KOPT-K1 (cell line): ENCODE data around the gene STX12.
A peak's percentile ranks its signal among the peaks of the same experiment; 100 is the strongest.
"Not testable (repeated sequence)": the region's sequence is repeated elsewhere in the genome, so short reads cannot be mapped to it uniquely, and the experiment has no call there.

ENCODE experiments used
- H3K27ac ChIP-seq: fragments of 200-600 bp; sonication (generic); 2 replicates; pipeline ENCODE4 v1.5.1; 2016; ENCODE audit warnings: antibody characterized with exemption, mild to moderate bottlenecking, low read depth, low read length; ENCODE audit not compliant: poor library complexity, severe bottlenecking
- H3K36me3 ChIP-seq: fragments of 200-600 bp; sonication (generic); 2 replicates; pipeline ENCODE4 v1.5.1; 2017; ENCODE audit warnings: antibody characterized with exemption, mild to moderate bottlenecking, low read length, moderate library complexity; ENCODE audit not compliant: insufficient read depth
- H3K9me3 ChIP-seq: fragments of 200-600 bp; sonication (generic); 2 replicates; pipeline ENCODE4 v1.5.1; 2017; ENCODE audit warnings: antibody characterized with exemption, low read length, mild to moderate bottlenecking; ENCODE audit not compliant: insufficient read depth, poor library complexity, severe bottlenecking

The STX12 gene

DNA sequence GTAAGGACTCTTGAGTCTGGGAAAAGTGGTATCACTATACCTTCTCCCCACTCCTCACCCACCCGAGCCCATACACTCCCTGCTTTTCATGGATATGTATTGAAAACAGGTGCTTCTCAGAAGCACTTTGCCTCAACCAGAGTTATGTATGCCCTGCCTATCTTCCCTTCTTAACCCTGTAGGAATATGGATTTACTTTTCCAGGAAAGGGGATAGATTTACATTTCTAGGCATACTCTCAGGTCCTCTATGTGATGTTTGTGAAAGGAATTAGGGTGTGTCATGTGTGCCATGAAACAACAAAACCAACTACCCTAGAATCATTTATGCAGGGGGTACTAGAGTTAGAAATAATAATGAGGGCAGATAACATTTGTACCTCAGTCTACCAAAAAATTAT lies 11.0 kb upstream of the STX12 start:
- peaks cover 39% of the 10 kb centered on the region for H3K36me3 ChIP-seq
- H3K9me3 ChIP-seq: no peaks in the 10 kb centered on the region
- no peak overlapping the region for H3K27ac ChIP-seq

DNA sequence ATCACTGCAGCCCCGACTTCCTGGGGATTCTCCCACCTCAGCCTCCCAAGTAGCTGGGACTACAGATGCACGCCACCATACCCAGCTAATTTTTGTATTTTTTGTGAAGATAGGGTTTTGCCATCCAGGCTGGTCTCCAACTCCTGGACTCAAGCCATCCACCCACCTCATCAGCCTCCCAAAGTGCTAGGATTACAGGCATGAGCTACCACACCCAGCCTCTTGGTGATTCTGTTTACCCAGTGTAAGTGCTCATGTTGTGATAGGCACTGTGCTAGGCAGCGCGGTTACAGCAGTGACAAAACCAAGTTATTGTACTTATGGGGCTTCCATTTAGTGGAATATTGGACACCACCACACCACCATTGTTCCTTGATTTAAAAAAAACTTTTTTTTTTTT lies 9.7 kb upstream of the STX12 start:
- no peaks in the 10 kb centered on the region for H3K9me3 ChIP-seq
- H3K36me3 ChIP-seq: peaks cover 28% of the 10 kb centered on the region

DNA sequence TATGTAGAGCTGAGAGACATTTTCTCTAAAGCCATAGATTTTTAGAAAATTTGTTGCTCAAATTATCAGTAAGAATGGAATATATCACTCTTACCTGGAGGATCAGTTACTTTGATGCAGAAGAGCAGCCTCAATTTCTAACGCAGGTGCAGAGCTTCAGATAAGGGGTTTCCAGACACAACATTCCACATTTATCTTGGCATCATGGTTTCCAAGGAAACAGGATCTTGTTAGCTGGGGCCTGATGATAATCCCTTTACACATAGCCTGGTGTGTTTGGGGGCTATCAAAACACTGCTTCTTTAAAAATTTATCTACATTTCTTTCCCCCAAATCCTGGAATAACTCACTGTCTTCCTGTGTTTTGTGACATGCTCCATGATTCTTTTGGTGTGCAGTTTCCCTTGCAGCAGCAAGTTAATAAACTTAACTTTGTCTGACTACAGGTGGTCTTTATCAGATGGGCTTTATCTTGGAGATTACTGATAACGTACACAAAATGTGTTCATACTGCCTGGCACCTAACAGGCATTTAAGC lies 2.7 kb upstream of the STX12 start:
- Histone ChIP-seq H3K9me3 (no peaks in the 10 kb centered on the region), H3K36me3 (0 out of 2 replicates have a peak, but pooled peaks cover 2% of the 10 kb centered on the region), H3K27ac (no peak overlapping the region)

More for the DNA sequence above, 9.7 kb upstream of the STX12 start:
- no peak overlapping the region for H3K27ac ChIP-seq

DNA sequence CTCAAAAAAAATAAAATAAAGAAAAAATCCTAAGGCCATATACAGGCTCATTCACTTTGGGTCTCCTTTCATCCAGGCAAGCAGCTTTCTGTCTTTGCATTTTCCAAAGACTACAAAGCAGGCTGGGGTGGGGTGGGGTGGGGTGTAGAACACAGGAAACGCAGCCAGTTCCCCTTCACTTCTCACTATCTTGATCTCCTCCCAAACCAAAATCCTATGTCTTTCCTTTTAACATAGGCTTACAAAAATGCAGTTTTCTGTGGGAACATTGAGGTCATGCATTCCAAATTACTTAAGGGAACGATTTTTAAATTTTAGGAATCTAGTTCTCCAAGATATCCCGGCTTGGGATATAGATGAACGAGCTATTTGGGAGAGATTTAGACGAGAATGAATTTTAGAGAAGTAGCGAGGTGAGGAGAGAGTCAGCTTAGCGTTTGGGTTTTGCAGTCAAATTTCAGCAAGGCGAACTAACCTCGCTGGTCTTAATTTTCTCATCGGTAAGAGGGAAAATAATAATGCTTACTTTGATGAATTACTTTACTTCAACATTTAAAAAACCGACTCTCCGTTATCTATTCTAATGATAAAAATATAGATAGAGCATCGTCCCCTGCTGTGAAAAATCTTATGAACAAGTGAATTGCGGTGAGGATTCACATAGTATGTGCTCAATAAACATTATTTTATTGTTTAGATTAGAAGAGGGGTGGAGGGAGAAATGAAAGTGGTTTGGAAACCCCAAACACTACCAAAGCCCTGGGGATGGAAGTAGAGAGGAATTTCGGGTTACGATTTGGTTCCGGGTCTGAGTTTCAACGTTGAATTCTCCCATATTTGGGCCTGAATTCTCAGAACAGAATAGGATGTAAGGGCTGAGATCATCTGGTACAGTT lies 735 bp upstream of the STX12 start:
- Histone ChIP-seq H3K9me3 (no peaks in the 10 kb centered on the region), H3K27ac (peak overlapping the region; percentile 61), H3K36me3 (peaks cover 13% of the 10 kb centered on the region; the same call in 1 of the 2 replicates)

DNA sequence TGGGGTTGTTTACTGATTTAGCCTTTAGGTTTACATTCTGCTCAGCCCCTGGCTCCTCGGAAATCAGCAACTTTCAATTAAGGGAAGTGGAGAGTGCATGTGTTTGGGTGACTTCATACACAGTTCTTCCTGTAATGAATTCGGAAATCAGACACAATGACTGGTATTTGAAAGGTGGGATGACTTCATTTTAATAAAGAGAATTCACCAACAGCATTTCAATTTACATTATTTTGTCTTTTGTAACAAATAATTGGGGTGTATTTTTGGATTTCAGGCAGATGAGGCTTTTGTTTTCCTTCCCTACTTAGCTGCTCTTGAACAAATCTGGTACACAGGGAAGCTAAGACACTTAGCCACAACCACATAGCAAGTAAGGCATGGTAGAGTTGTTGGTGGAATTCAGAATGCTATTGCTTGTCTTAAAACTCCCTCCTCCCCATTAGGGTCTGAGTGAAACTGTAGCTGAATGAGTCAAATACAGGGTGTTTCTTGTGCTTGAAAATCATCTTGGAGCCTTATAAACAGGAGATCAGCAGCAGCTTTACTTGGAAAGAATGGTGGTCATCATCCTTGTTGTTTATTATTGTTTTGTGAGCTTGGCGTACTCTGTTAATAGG lies 917 bp downstream of the STX12 start:
- H3K36me3 ChIP-seq: peaks cover 13% of the 10 kb centered on the region; the same call in 1 of the 2 replicates
- H3K27ac ChIP-seq: peak overlapping the region; percentile 61
- no peaks in the 10 kb centered on the region for H3K9me3 ChIP-seq

DNA sequence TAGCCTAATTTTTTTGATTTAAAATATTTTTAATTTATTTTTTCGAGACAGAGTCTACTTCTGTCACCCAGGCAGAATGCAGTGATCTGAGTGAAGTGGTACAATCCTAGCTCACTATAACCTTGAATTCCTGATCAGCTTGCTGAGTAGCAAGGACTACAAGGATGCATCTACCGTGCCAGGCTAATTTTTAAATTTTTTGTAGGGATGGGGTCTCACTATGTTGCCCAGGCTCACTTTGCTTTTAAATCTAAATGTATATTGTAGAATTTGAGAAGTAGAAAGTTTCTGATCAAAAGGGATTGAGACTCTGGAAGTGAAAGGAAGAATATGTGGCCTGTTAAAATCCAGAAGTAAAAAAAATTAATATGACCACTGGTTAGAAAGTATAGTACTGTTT lies 1.6 kb downstream of the STX12 start:
- Histone ChIP-seq H3K9me3 (no peaks in the 10 kb centered on the region), H3K36me3 (peaks cover 13% of the 10 kb centered on the region; the same call in 1 of the 2 replicates), H3K27ac (no peak overlapping the region)

DNA sequence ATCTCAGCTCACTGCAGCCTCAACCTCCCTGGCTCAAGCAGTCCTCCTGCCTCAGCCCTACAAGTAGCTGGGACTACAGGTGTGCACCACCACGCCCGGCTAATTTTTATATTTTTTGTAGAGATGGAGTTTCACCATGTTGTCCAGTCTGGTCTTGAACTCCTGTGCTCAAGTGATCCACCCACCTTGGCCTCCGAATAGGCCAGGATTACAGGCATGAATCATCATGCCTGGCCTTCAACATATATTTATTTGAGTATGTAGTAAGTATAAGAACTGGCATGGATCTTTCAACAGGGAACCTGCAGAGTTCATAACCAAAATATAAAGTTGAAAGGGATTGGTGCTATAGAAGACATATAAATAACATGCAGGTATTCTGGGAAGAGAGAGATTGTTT lies 2.3 kb downstream of the STX12 start:
- H3K9me3 ChIP-seq, H3K27ac ChIP-seq: not testable (repeated sequence)
- H3K36me3 ChIP-seq: peaks cover 13% of the 10 kb centered on the region; the same call in 1 of the 2 replicates

DNA sequence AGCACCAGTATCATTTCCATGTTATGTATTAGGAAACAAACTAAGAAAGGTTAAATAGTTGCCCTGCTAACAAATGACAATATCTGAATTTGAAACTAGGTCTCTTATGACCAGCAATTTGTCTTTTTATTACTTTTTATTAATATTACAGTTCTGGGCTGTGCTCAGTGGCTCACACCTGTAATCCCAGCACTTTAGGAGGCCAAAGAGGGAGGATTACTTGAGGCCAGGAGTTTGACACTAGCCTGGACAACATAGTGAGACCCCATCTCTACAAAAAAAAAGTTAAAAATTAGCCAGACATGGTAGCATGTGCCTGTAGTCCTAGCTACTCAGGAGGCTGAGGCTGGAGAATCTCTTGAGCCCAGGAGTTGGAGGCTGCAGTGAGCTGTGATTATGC lies 3.3 kb downstream of the STX12 start:
- not testable (repeated sequence) for H3K9me3 ChIP-seq, H3K27ac ChIP-seq
- H3K36me3 ChIP-seq: peaks cover 13% of the 10 kb centered on the region; the same call in 1 of the 2 replicates

DNA sequence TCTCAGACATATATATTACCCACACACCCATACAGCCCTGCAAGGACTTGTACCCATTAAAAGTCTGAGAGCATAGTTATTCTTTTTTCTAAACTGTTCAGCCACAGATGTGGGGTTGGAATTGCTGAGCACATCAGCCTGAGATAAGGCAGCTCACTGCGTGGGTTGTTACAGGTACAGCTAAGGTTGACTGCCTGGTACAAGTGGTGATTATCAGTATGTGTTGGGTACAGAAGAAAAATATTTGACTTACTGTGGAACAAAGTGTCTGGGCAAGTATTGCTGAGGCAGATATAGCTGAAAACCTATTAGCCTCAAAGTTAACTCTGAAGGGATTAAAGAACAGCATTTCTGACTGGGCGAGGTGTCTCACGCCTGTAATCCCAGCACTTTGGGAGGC lies 5.0 kb downstream of the STX12 start:
- Histone ChIP-seq H3K9me3 (no peaks in the 10 kb centered on the region), H3K36me3 (peaks cover 13% of the 10 kb centered on the region; the same call in 1 of the 2 replicates), H3K27ac (no peak overlapping the region)

DNA sequence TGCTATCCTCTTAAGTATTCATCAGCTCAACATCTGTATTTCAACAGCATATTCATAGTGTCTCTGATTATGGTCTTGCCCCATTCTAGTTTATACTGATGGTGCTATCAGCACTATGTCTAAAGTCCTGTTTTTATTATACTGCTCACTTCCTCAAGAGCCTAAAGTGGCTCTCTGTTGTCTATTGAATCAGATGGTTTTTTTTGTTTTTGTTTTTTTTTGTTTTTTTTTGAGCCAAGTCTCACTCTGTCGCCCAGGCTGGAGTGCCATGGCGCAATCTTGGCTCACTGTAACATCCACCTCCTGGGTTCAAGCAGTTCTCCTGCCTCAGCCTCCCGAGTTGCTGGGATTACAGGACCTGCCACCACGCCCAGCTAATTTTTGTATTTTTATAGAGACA lies 6.1 kb downstream of the STX12 start:
- peaks cover 13% of the 10 kb centered on the region; the same call in 1 of the 2 replicates for H3K36me3 ChIP-seq
- H3K27ac ChIP-seq: no peak overlapping the region
- no peaks in the 10 kb centered on the region for H3K9me3 ChIP-seq

DNA sequence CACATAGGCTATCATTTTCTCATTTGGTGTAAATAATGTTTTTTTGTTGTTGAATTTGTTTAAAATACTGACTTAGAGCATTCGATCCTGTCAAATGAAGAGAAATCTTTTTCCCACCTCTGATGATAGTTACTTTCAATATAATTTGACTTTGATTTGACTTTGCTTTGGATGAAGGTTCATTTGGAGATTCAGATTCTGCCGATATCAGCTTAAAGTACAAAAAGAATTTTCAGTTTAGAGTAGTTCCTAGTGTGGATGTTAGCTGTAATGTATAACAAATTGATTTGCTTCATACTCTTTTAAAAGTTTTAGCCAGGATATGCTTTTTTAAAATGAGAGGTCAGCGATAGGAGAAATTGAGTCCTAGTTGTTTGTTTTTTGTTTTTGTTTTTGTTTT lies 9.9 kb downstream of the STX12 start:
- no peak overlapping the region for H3K27ac ChIP-seq
- H3K9me3 ChIP-seq: no peaks in the 10 kb centered on the region
- no peaks in the 10 kb centered on the region; the same call in 1 of the 2 replicates for H3K36me3 ChIP-seq

DNA sequence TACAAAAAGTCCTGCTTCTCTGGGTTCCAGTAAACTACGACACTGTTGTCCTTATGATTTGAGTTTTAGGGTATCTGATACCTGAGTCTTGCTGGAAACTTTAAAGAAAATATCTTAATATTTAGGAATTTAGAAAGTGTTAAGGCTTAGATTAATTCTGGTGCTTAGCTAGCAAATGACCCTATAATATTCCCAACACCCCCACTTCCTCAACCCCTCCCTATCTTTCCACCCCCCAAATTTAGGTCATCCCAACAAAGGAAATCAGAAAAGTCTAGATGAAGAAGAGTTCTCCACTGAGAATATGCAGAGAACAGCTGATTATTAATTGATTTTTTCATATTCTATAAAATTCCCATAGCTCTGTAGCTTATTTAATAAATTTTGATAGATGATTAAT lies 11.7 kb downstream of the STX12 start:
- Histone ChIP-seq H3K27ac (no peak overlapping the region), H3K9me3 (no peaks in the 10 kb centered on the region), H3K36me3 (peaks cover 4% of the 10 kb centered on the region)

DNA sequence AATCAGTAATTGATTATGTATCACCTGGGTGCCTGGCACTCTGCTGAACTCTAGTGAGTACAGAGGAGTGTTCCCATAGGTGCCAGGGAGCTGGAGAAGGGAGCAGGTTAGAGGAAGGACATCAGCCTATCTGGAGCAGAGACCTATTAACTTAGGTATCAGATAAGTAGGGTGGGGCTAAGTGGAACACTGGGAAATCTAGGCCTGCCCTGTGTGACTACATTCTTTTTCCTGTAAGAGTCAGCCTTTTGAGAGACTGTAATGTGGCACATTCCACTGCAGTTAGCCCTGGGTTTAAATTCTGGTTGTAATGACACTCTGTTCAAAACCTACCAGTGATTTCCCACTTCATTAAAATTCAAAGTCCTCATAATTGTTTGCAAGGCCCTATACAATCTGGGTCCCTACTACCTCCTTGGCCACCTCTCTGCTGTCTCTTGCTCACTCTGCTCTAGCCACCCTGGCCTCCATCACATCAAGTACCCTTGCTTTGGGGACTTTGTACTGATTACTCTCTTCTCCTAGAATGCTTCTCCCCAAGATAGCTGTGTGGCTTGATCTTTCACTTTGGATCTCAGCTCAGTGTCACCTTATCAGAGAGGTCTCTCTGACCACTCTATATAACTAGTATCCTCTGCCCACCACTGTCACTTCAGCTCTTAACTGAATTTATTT lies 12.9 kb downstream of the STX12 start:
- no peak overlapping the region for H3K27ac ChIP-seq
- H3K9me3 ChIP-seq: no peaks in the 10 kb centered on the region
- peaks cover 13% of the 10 kb centered on the region for H3K36me3 ChIP-seq

DNA sequence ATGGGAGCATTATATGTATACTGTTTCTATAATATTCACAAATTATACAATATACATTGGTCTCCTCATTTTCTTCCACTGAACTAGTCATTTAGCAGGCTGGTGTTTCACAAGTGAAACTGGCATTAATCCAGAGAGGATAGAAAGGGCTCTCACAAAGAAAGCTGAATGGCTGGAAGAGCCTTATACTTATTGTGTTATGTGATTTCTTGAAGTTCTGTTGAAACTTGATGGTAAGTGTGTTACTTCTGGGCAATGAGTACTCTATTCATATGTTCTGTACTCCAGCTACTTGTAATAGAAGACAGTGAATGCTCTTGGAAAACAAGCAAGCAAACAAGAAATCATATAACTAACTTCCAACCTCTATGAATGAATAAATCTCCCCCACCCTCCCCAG lies 14.9 kb downstream of the STX12 start:
- Histone ChIP-seq H3K9me3 (no peaks in the 10 kb centered on the region), H3K36me3 (peaks cover 17% of the 10 kb centered on the region), H3K27ac (no peak overlapping the region)

DNA sequence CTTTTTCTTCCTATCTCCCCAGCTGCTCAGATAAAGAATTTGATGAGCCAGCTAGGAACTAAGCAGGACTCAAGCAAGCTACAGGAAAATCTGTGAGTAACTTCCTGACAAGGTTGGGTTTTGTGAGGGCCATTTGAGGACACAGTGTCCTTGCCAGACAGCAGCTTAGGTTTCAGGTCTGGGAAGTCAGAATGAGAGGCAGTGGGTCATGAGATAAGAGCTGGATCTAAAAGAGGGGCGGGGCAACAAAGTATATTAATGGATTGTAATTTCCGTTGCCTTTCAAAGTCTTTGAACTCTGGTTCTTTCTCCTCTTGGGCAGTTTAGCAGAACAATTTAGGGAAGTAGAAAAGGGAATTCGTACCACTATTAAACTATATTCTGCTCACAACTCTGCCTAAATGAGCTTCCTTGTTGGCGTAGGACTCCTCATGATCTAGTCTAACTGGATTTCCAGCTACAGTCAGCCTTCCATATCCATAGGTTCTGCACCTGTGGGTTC lies 16.6 kb downstream of the STX12 start:
- H3K36me3 ChIP-seq: peaks cover 33% of the 10 kb centered on the region
- no peak overlapping the region for H3K27ac ChIP-seq
- H3K9me3 ChIP-seq: no peaks in the 10 kb centered on the region
